ENCODE data around the gene SLC35F6. TPM values are rescaled to one million over a fixed set of nuclear protein-coding genes. Genes with fewer than 3 reads are reported as not detected.

Gene SLC35F6
- total RNA-seq, 5 donors from 2014 or later (not counting 1 experiment from before 2014, with no cell fraction given): 17.6 to 20.0 (median 18.4) TPM

GRCh38 chr2:26784570-26785234 lies 20.6 kb downstream of the SLC35F6 start:
- Mint-ChIP-seq H3K4me3 (peak overlapping the region; percentile 83 to 85 (median 84)), H3K27me3 (peaks cover 0 to 10% of the 10 kb centered on the region in 2 donors), H3K4me1 (peaks cover 11 to 19% (median 11%) of the 10 kb centered on the region in 3 donors), H3K36me3 (peaks cover 10% of the 10 kb centered on the region), H3K9me3 (no peaks in the 10 kb centered on the region), H3K27ac (no peak overlapping the region)
- ChIA-PET POLR2A (no interaction called here), CTCF (no interaction called here)
- H3K9me3 ChIP-seq: no peaks in the 10 kb centered on the region
- no peak overlapping the region for H3K27ac ChIP-seq (ENCODE audit: low read length)
- peak overlapping the region in 1 of 2 donors; percentile 55 for H3K4me3 ChIP-seq (ENCODE audit: control insufficient read depth in 1 of 2, extremely low read depth in 1 of 2, low read length in 1 of 2)
- WGBS (ENCODE audit: insufficient coverage): 96% methylated on average over 8 of the region's 19 CpGs
- H3K27me3 ChIP-seq (replicated peaks in 1 of 2; ENCODE audit: control insufficient read depth in 2 of 2, extremely low read depth in 1 of 2, insufficient read depth in 2 of 2, low read length in 1 of 2): peaks cover 0 to 13% of the 10 kb centered on the region in 2 experiments
- peaks cover 2 to 15% of the 10 kb centered on the region in 2 experiments for H3K4me1 ChIP-seq (ENCODE audit: control insufficient read depth in 1 of 2, extremely low read depth in 1 of 2, insufficient read depth in 2 of 2, low read length in 2 of 2)
- ATAC-seq (replicated peaks in 1 of 4): no peak
- no peak for DNase-seq
- peaks cover 0 to 13% of the 10 kb centered on the region in 2 donors for H3K36me3 ChIP-seq (ENCODE audit: control insufficient read depth in 2 of 2, extremely low read depth in 1 of 2, insufficient read depth in 1 of 2, low read length in 1 of 2)

- H3K4me1 ChIP-seq (ENCODE audit: control insufficient read depth in 1 of 2, extremely low read depth in 1 of 2, insufficient read depth in 2 of 2, low read length in 2 of 2): peaks cover 2 to 15% of the 10 kb centered on the region in 2 experiments
- Mint-ChIP-seq H3K4me1 (peaks cover 11 to 19% (median 11%) of the 10 kb centered on the region in 3 donors), H3K27me3 (peaks cover 0 to 11% of the 10 kb centered on the region in 2 donors), H3K36me3 (peaks cover 6% of the 10 kb centered on the region), H3K27ac (peak within 1 kb of the TSS; percentile 71 to 79), H3K4me3 (peak within 1 kb of the TSS; percentile 83 to 85 (median 84)), H3K9me3 (peaks cover 0 to under 1% (median 0%) of the 10 kb centered on the region in 3 donors)
- no peaks in the 10 kb centered on the region for H3K9me3 ChIP-seq
- ATAC-seq (replicated peaks in 1 of 4): peak; percentile 98 to 100 (median 100)
- peak within 1 kb of the TSS; percentile 46 for H3K27ac ChIP-seq (ENCODE audit: low read length)
- H3K4me3 ChIP-seq (ENCODE audit: control insufficient read depth in 1 of 2, extremely low read depth in 1 of 2, low read length in 1 of 2): peak within 1 kb of the TSS; percentile 55 to 83
- CTCF ChIA-PET: interaction anchor here in 1 of 2 donors (1.0 kb wide), 2 partner anchors 21 to 907 kb away, joined by 3 read pairs; partner anchors contain the start of gene ASXL2
- H3K36me3 ChIP-seq (ENCODE audit: control insufficient read depth in 2 of 2, extremely low read depth in 1 of 2, insufficient read depth in 1 of 2, low read length in 1 of 2): peaks cover 0 to 7% of the 10 kb centered on the region in 2 donors
- under 1% methylated on average over 46 of the region's 55 CpGs for WGBS (ENCODE audit: insufficient coverage)
- peaks cover 0 to 13% of the 10 kb centered on the region in 2 experiments for H3K27me3 ChIP-seq (replicated peaks in 1 of 2; ENCODE audit: control insufficient read depth in 2 of 2, extremely low read depth in 1 of 2, insufficient read depth in 2 of 2, low read length in 1 of 2)
- DNase-seq: peak; percentile 88 to 98 (median 96)
- POLR2A ChIA-PET: interaction anchor here in 1 of 2 donors (0.5 to 1.0 kb wide), 2 partner anchors 440 to 641 kb away, joined by 3 to 4 read pairs; partner anchors contain the start of gene SELENOI
Observed at GRCh38 chr2:26785431-26786206, 21.5 kb downstream of the SLC35F6 start, which contains the start of gene CENPA. Gene CENPA (plus strand): TSS chr2:26786056. CDS start chr2:26786197, 141 bp downstream.

GRCh38 chr2:26786207-26787028 lies 22.3 kb downstream of the SLC35F6 start:
- WGBS (ENCODE audit: insufficient coverage): 1% methylated on average over 47 of the region's 55 CpGs
- Histone ChIP-seq H3K27me3 (replicated peaks in 1 of 2; ENCODE audit: control insufficient read depth in 2 of 2, extremely low read depth in 1 of 2, insufficient read depth in 2 of 2, low read length in 1 of 2) (peaks cover 0 to 13% of the 10 kb centered on the region in 2 experiments), H3K4me3 (ENCODE audit: control insufficient read depth in 1 of 2, extremely low read depth in 1 of 2, low read length in 1 of 2) (peak overlapping the region; percentile 55 to 83), H3K36me3 (ENCODE audit: control insufficient read depth in 2 of 2, extremely low read depth in 1 of 2, insufficient read depth in 1 of 2, low read length in 1 of 2) (peaks cover 0 to under 1% of the 10 kb centered on the region in 2 donors), H3K27ac (ENCODE audit: low read length) (no peak overlapping the region), H3K9me3 (no peaks in the 10 kb centered on the region), H3K4me1 (ENCODE audit: control insufficient read depth in 1 of 2, extremely low read depth in 1 of 2, insufficient read depth in 2 of 2, low read length in 2 of 2) (peaks cover 2 to 15% of the 10 kb centered on the region in 2 experiments)
- H3K9me3 Mint-ChIP-seq: peaks cover 0 to 5% (median 0%) of the 10 kb centered on the region in 3 donors
- ATAC-seq (replicated peaks in 1 of 4) (peak in 1 of 4 experiments; percentile 3), DNase-seq (peak in 1 of 35 experiments; percentile 20)
- ChIA-PET CTCF (interaction anchor here in 1 of 2 donors (1.0 kb wide), 2 partner anchors 21 to 908 kb away, joined by 3 read pairs; partner anchors contain the start of gene ASXL2), POLR2A (interaction anchor here in 1 of 2 donors (0.5 to 1.0 kb wide), 2 partner anchors 441 to 640 kb away, joined by 3 to 4 read pairs; partner anchors contain the start of gene SELENOI)
- H3K36me3 Mint-ChIP-seq: peaks cover 6% of the 10 kb centered on the region
- H3K4me3 Mint-ChIP-seq: peak overlapping the region; percentile 70 to 84 (median 75)
- H3K4me1 Mint-ChIP-seq: peaks cover 11 to 19% (median 11%) of the 10 kb centered on the region in 3 donors
- H3K27ac Mint-ChIP-seq: no peak overlapping the region
- peaks cover 0 to 11% of the 10 kb centered on the region in 2 donors for H3K27me3 Mint-ChIP-seq

- no CpG with 5 or more reads among the region's 3 CpGs for WGBS (ENCODE audit: insufficient coverage)
- H3K36me3 ChIP-seq (ENCODE audit: control insufficient read depth in 2 of 2, extremely low read depth in 1 of 2, insufficient read depth in 1 of 2, low read length in 1 of 2): no peaks in the 10 kb centered on the region
- Mint-ChIP-seq H3K9me3 (peaks cover 0 to 5% (median 3%) of the 10 kb centered on the region in 3 donors), H3K4me3 (no peak overlapping the region), H3K36me3 (peaks cover 4% of the 10 kb centered on the region), H3K27ac (no peak overlapping the region), H3K27me3 (peaks cover 0 to 11% of the 10 kb centered on the region in 2 donors), H3K4me1 (peaks cover 0 to 3% (median 0%) of the 10 kb centered on the region in 3 donors)
- ATAC-seq (replicated peaks in 1 of 4) (no peak), DNase-seq (no peak)
- H3K27me3 ChIP-seq (replicated peaks in 1 of 2; ENCODE audit: control insufficient read depth in 2 of 2, extremely low read depth in 1 of 2, insufficient read depth in 2 of 2, low read length in 1 of 2): no peaks in the 10 kb centered on the region
- ChIA-PET POLR2A (no interaction called here), CTCF (no interaction called here)
- H3K4me1 ChIP-seq (ENCODE audit: control insufficient read depth in 1 of 2, extremely low read depth in 1 of 2, insufficient read depth in 2 of 2, low read length in 2 of 2): no peaks in the 10 kb centered on the region
- H3K4me3 ChIP-seq (ENCODE audit: control insufficient read depth in 1 of 2, extremely low read depth in 1 of 2, low read length in 1 of 2): no peak overlapping the region
- H3K9me3 ChIP-seq: no peaks in the 10 kb centered on the region
- H3K27ac ChIP-seq (ENCODE audit: low read length): no peak overlapping the region
Observed at GRCh38 chr2:26792720-26793119, 28.6 kb downstream of the SLC35F6 start.

GRCh38 chr2:26793518-26793917 lies 29.4 kb downstream of the SLC35F6 start:
- H3K4me3 Mint-ChIP-seq: no peak overlapping the region
- peaks cover 0 to 5% (median 3%) of the 10 kb centered on the region in 3 donors for H3K9me3 Mint-ChIP-seq
- peaks cover 4% of the 10 kb centered on the region for H3K36me3 Mint-ChIP-seq
- H3K27me3 ChIP-seq (replicated peaks in 1 of 2; ENCODE audit: control insufficient read depth in 2 of 2, extremely low read depth in 1 of 2, insufficient read depth in 2 of 2, low read length in 1 of 2): no peaks in the 10 kb centered on the region
- H3K4me1 ChIP-seq (ENCODE audit: control insufficient read depth in 1 of 2, extremely low read depth in 1 of 2, insufficient read depth in 2 of 2, low read length in 2 of 2): no peaks in the 10 kb centered on the region
- H3K9me3 ChIP-seq: no peaks in the 10 kb centered on the region
- no peak for ATAC-seq (replicated peaks in 1 of 4)
- peaks cover 0 to 11% of the 10 kb centered on the region in 2 donors for H3K27me3 Mint-ChIP-seq
- no peak overlapping the region for H3K27ac ChIP-seq (ENCODE audit: low read length)
- H3K36me3 ChIP-seq (ENCODE audit: control insufficient read depth in 2 of 2, extremely low read depth in 1 of 2, insufficient read depth in 1 of 2, low read length in 1 of 2): no peaks in the 10 kb centered on the region
- no peaks in the 10 kb centered on the region for H3K4me1 Mint-ChIP-seq
- no CpG with 5 or more reads among the region's 3 CpGs for WGBS (ENCODE audit: insufficient coverage)
- ChIA-PET CTCF (no interaction called here), POLR2A (no interaction called here)
- H3K27ac Mint-ChIP-seq: no peak overlapping the region
- no peak overlapping the region for H3K4me3 ChIP-seq (ENCODE audit: control insufficient read depth in 1 of 2, extremely low read depth in 1 of 2, low read length in 1 of 2)
- no peak for DNase-seq
